Esophagus muscularis mucosa (tissue), 4 donors: ENCODE measurements around the gene RPS6KC1. TPM values are rescaled to one million over a fixed set of nuclear protein-coding genes. Genes with fewer than 3 reads are reported as not detected.
"Not testable (repeated sequence)": the region's sequence is repeated elsewhere in the genome, so short reads cannot be mapped to it uniquely, and the experiment has no call there.

Experiments used
- DNase-seq: peaks from one replicate; pipeline ENCODE4 v3.0.0-alpha.2; 2017; ENCODE audit errors: extremely low spot score
- H3K27ac ChIP-seq, 4 donors: fragments of 200-600 bp; sonication (generic); replicated peaks in 1 of 4; 1 replicate in 3 of 4; 2 replicates in 1 of 4; pipeline ENCODE4 v1.5.1; 2016 to 2019; ENCODE audit warnings: mild to moderate bottlenecking in 1 of 4
- H3K27me3 ChIP-seq, 4 donors: fragments of 200-600 bp; sonication (generic); one replicate each; pipeline versions ENCODE4 v1.5.1 to v1.6.0; 2016 to 2019
- H3K36me3 ChIP-seq, 4 donors: fragments of 200-600 bp; sonication (generic); one replicate each; pipeline ENCODE4 v1.5.1; 2016 to 2019
- H3K4me1 ChIP-seq, 4 donors: fragments of 200-600 bp; sonication (generic); one replicate each; pipeline ENCODE4 v1.5.1; 2016 to 2019
- H3K4me3 ChIP-seq, 4 donors: fragments of 200-600 bp; sonication (generic); 1 replicate in 2 of 4; 2 replicates in 2 of 4; pipeline ENCODE4 v1.5.1; 2016 to 2019; ENCODE audit warnings: mild to moderate bottlenecking in 4 of 4, moderate library complexity in 1 of 4
- H3K9me3 ChIP-seq, 4 donors: fragments of 200-600 bp; sonication (generic); 1 replicate in 3 of 4; 2 replicates in 1 of 4; pipeline ENCODE4 v1.5.1; 2016 to 2019
- CTCF ChIP-seq, 3 experiments: fragments of 200-600 bp in 2 of 3; fragments of 450-650 bp in 1 of 3; sonication (generic) in 2 of 3; IDR thresholded peaks; one replicate each; pipeline ENCODE4 v1.5.1; 2017 to 2019; ENCODE audit warnings: antibody characterized with exemption in 3 of 3, mild to moderate bottlenecking in 2 of 3, moderate library complexity in 1 of 3
- EP300 ChIP-seq: sonication (generic); formaldehyde crosslinking; IDR thresholded peaks from one replicate; pipeline ENCODE4 v1.6.1; 2017; ENCODE audit warnings: antibody characterized with exemption
- POLR2A ChIP-seq: fragments of 450-650 bp; IDR thresholded peaks from one replicate; pipeline ENCODE4 v1.6.1; 2017; ENCODE audit warnings: antibody characterized with exemption, moderate library complexity, mild to moderate bottlenecking, low read depth
- POLR2AphosphoS5 ChIP-seq, 2 donors: sonication (generic); formaldehyde crosslinking; IDR thresholded peaks; one replicate each; pipeline ENCODE4 v1.6.1; 2017; ENCODE audit warnings: antibody characterized with exemption in 2 of 2
- WGBS: methylation state at CpG from one replicate; pipeline ENCODE4 v1.1.5; 2018; 5-methylcytosine and 5-hydroxymethylcytosine counted together
- intact Hi-C: fragments of 100-400 bp; cut with DNase I; formaldehyde crosslinking; loops from one replicate; pipeline ENCODE4 v1.15.1; 2023
- total RNA-seq, 4 donors: library from RNA; depleted of rRNA; stranded (reverse); fragments of >200 nt; gene quantifications; one replicate each; pipeline versions ENCODE4 v1.1.0 to v1.2.1, GENCODE V29; 2016

RPS6KC1 gene
- total RNA-seq, 4 donors from 2014 or later: 21.0 to 26.8 (median 23.8) TPM

GRCh38 chr1:213295860-213296259 lies 244.8 kb downstream of the RPS6KC1 start:
- no peak for DNase-seq
- no peak for TF ChIP-seq CTCF (IDR thresholded peaks at IDR 0.05)
- no peak for TF ChIP-seq EP300
- 100% methylated on average over 1 of the region's 1 CpG for WGBS
- Histone ChIP-seq H3K9me3 (peaks cover 0 to 13% (median 9%) of the 10 kb centered on the region in 4 donors), H3K4me3 (no peak overlapping the region), H3K27me3 (no peaks in the 10 kb centered on the region), H3K27ac (no peak overlapping the region), H3K36me3 (no peaks in the 10 kb centered on the region), H3K4me1 (no peaks in the 10 kb centered on the region)
- intact Hi-C loops: no loop called here

DNA sequence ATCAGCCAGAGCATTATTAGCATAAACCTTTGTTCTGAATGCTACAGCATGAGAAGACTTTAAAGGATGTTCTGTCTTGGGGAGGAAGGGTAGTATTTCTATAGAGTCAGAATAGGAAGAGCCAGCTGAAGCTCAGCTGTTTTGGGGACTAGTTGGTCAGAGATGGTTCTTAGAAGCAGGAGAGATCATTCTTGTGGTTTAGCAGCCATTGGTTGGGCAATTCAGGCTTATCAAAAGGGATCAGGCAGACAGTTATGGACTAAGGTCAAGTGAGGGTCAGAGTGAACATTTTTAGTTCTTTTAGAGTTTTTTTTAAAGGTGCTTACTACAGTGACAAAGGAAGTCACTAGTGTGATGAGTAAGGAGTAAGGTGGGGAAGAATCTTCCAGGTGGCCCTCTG lies 245.5 kb downstream of the RPS6KC1 start:
- peaks cover 0 to 13% (median 9%) of the 10 kb centered on the region in 4 donors for H3K9me3 ChIP-seq
- H3K27ac ChIP-seq: no peak overlapping the region
- H3K4me1 ChIP-seq: no peaks in the 10 kb centered on the region
- H3K36me3 ChIP-seq: no peaks in the 10 kb centered on the region
- TF ChIP-seq CTCF (IDR thresholded peaks at IDR 0.05): no peak
- TF ChIP-seq POLR2AphosphoS5 (IDR thresholded peaks at IDR 0.05): no peak
- TF ChIP-seq EP300: no peak
- TF ChIP-seq POLR2A: no peak
- H3K4me3 ChIP-seq: no peak overlapping the region
- no peaks in the 10 kb centered on the region for H3K27me3 ChIP-seq
- DNase-seq: no peak
- intact Hi-C loops: no loop called here

- no peaks in the 10 kb centered on the region for H3K4me1 ChIP-seq
- intact Hi-C loops: no loop called here
- peaks cover 0 to 13% (median 9%) of the 10 kb centered on the region in 4 donors for H3K9me3 ChIP-seq
- 88% methylated on average over 4 of the region's 5 CpGs for WGBS
- no peaks in the 10 kb centered on the region for H3K27me3 ChIP-seq
- TF ChIP-seq POLR2AphosphoS5 (IDR thresholded peaks at IDR 0.05) (no peak), POLR2A (no peak), EP300 (no peak), CTCF (IDR thresholded peaks at IDR 0.05) (no peak)
- H3K4me3 ChIP-seq: no peak overlapping the region
- no peak overlapping the region for H3K27ac ChIP-seq
- no peak for DNase-seq
- H3K36me3 ChIP-seq: no peaks in the 10 kb centered on the region
Measured at GRCh38 chr1:213297021-213297420, 246.0 kb downstream of the RPS6KC1 start.

GRCh38 chr1:213300433-213300832 lies 249.4 kb downstream of the RPS6KC1 start:
- 75% methylated on average over 5 of the region's 5 CpGs for WGBS
- no peaks in the 10 kb centered on the region for H3K4me1 ChIP-seq
- peaks cover 0 to 13% (median 9%) of the 10 kb centered on the region in 4 donors for H3K9me3 ChIP-seq
- H3K27ac ChIP-seq: no peak overlapping the region
- intact Hi-C loops: no loop called here
- no peaks in the 10 kb centered on the region for H3K27me3 ChIP-seq
- H3K4me3 ChIP-seq: no peak overlapping the region
- no peak for DNase-seq
- no peak for TF ChIP-seq EP300
- TF ChIP-seq POLR2A: no peak
- TF ChIP-seq CTCF (IDR thresholded peaks at IDR 0.05): no peak
- TF ChIP-seq POLR2AphosphoS5 (IDR thresholded peaks at IDR 0.05): no peak
- no peaks in the 10 kb centered on the region for H3K36me3 ChIP-seq

DNA sequence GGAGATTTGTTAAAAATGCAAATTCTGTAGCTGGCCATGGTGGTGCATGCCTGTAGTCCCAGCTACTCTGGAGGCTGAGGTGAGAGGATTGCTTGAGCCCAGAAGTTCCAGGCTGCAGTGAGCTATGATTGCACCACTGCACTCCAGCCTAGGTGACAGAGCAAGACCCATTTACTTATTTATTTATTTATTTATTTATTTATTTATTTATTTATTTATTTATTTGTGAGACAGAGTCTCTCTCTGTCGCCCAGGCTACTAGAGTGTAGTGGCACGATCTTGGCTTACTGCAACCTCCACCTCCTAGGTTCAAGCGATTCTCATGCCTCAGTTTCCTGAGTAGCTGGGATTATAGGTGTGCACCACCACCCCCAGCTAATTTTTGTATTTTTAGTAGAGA lies 250.5 kb downstream of the RPS6KC1 start:
- intact Hi-C loops, H3K36me3 ChIP-seq, H3K27me3 ChIP-seq, DNase-seq, H3K4me3 ChIP-seq, H3K27ac ChIP-seq, H3K4me1 ChIP-seq: not testable (repeated sequence)
- H3K9me3 ChIP-seq: peaks cover 0 to 13% (median 6%) of the 10 kb centered on the region in 4 donors
- WGBS: 95% methylated on average over 3 of the region's 3 CpGs
